Measurements from ENCODE around the gene DNAJC18. TPM values are rescaled to one million over a fixed set of nuclear protein-coding genes. Genes with fewer than 3 reads are reported as not detected.
A peak's percentile ranks its signal among the peaks of the same experiment; 100 is the strongest.
"Not testable (repeated sequence)": the region's sequence is repeated elsewhere in the genome, so short reads cannot be mapped to it uniquely, and the experiment has no call there.

The DNAJC18 gene
- total RNA-seq, 1 donor from 2014 or later: 46.6 TPM

DNA sequence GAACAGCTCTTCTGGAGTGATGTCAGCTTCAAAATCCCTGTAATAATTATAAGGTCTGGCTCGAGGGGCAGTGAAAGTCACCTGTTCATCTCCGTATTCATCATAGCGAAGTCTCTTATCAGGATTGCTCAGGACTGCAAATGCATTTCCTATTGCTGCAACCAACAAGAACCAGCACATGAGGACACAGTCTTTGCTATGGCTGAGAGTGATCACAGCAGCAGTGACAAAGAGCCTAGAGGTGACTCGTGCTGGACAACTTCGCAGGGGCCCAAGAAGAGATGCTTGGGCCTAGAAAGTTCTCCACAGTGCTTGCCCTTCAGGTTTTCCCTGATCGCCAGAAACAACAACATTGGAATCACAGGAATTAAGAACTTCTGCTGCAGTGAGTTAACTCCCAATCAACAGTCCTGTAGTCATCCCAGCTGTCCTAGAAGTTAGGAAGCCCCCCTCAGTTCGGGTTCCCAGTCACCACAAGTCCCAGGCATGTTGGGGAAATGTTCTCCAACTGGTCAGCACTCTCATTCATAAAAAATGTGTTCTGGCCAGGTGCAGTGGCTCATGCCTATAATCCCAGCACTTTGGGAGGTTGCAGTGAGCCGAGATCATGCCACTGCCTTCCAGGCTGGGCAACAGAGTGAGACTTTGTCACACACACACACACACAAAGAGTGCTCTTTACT, 13.0 kb downstream of the DNAJC18 start:
- no peak for DNase-seq

DNA sequence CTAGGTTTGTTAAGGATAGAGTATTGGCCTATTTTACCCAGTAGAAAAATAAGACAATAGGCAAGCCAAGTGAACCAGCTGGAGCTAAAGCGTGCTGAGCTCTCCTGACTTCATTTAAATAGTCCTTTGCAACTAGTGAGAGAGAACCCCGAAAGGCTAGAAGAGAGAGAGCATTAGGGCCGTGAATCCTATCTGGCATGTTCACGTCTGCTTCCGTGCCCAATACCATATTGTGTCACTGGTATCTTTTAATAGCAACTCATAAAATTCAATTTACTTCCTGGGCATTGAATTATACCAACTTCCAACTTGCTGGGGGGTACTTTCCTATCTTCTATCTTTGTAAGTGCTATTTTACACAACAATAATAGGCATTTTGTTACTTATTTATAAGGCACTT, 13.8 kb downstream of the DNAJC18 start:
- DNase-seq: no peak

DNA sequence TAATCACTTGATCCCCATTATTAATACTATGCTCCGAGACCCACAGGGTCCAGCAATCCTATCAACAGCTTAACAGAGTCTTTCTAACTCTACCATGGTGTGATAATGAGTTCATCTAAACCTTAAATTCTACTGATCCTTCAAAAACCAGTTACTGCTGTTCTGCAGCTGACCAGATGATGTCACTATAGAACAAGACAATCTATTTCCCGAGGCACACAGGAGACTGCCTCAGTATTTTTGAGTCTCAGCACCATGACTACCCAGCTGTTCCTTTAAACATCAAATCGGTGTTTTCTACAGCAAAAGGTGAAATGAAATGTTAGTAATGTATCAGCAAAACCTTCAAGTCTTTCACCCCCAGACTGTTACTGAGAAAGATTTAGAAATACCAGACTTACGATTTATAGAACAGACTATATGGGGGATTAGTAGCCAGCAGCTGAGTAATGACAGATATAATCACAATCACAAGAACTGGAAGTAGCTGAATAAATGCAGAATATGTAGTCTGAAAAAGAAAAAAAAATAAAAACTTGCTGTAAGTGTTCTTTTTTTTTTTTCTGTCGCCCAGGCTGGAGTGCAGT, 16.9 kb downstream of the DNAJC18 start:
- peak; percentile 5 for DNase-seq

DNA sequence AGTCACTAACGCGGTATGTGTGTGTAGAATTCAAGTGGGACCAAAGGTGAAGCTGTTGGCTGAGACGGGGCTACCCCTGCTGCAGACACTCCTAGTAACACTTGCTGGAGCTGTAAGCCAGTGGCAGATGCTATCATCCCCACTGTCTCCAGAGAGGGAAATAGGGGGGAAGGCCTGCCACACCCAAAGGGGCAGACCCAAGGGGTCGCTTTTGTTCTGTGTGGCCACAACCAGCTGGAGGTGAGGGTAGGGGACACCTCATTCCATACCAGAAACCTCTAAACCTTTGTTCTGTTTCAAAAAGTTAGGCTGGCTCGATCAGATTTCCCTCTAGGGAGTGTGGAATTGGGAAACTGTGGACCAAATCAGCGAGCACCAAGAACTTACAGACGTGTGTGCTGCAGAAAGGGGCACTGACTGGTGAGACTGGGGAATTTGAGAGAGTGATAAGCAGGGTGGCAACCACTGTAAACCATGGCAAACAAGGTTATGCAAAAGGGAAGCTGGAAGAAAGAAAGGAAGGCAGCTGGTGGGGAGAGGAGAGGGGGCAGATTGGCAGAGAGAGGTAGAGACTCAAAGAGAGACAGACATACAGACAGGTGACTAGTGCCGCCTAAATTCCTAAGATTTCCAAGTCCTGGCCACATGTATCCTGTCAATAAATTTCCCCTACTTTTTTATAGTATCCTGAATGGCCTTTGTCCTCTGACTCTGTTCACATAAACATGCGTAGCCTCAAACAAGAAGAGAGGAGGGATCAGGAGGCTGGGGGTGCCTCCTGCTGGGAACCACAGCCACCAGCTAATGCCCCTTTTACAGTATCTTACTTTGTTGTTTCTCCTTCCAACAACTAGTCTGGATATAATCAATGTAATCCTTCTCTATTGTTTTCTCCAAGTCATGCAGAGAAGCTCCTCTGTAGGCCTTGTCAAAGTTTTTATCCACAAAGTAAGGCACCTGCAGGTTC, 19.8 kb downstream of the DNAJC18 start:
- no peak for DNase-seq

DNA sequence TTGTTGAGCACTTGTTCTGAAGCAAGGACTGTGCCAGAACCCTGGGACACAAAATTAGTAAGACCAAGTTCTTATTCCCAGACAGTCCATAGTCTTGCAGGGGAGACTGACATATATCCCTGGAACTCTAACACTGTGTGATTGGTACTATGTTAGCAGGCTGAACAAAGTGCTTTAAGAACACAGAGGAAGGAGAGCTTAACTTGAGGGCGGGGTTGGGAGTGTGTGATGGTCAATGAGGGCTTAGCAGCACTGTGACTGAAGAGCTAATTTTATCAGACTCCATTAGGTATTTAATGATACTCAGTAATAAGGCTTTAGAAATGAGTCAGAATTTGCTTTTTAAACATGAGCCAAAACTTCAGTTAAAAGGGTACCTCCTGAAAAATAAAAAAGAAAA, 20.5 kb downstream of the DNAJC18 start:
- DNase-seq: no peak

DNA sequence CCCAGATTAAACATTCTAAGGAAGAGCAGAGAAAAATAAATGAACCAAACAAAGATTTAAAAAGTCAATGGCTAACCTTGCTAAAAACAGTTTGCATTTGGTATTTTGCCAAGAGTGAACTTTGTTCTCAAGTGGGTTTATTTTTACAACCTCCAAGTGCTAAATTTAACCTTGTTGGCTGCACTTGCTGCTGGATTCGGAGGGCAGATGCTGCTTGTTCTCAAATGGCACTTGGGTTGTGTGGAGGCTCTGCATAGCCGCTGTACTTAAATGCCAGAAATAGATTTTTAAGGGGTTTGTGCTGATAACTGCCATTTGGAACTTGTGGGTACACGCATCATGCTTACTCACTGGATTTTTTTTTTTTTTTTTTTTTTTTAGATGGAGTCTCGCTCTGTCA, 22.1 kb downstream of the DNAJC18 start:
- DNase-seq: no peak

DNA sequence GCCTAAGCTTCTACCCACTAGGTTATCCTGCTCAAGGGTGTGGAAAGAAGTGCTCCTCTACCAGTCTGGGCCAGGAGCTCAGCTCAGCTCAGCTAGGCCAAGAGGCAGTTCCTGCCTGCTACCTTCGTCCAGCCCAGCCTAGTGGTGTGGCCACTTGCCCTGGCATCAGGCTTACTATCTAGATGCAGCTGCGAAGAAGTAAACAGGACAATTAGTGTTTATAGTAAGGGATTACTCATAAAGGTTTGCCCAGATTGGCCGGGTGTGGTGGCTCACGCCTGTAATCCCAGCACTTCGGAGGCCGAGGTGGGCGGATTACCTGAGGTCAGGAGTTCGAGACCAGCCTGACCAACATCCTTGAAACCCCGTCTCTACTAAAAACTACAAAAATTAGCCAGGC, 22.7 kb downstream of the DNAJC18 start:
- DNase-seq: no peak

DNA sequence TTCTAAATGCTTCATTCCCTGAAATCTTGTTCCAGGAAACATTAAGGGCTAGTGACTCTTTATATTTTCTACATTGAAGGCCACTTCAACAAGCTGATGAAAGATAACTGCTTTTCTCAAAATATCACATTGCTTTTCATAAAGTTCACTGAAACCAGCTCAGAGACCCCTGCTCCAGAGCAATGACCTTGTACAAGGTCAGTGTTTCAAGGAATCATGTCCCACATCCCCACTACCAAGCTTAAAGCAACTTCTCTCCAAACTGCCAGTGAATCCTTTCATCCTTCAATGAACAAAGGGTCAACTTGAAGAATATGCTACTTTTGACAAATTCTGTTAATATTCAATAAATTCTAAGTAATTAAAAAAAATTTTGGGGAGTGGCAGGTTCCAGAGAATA, 23.5 kb downstream of the DNAJC18 start:
- no peak for DNase-seq

DNA sequence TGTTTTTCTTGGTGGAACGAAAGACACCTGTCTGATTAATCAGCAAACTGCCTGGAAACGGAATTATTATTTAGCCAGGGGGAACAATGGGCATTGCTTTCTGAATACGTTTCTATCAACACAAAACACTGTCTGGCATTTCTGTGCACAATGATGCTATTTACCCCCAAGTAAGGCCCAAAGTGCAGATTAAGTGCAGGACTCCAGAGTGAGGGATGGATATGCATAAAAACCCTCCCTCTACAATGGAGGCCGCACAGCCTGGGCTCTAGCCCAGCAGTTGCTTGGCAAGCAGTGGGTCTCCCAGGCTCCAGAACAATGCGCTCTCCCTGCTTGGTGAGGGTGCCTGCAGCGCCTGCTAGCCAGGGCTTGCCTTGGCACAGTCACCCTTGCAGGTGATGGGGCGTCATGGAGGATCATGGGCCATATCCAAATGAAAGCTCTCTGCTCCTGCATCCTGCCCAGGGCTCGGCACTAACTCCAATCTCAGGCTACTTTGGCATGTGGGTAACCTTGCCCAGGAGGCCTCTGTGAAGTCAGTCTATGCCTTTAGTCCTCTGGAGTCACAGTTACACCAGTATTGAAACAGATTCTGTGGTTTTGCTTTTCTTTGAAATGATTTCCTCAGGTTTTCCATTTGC, 24.0 kb downstream of the DNAJC18 start:
- DNase-seq: peak; percentile 72

DNA sequence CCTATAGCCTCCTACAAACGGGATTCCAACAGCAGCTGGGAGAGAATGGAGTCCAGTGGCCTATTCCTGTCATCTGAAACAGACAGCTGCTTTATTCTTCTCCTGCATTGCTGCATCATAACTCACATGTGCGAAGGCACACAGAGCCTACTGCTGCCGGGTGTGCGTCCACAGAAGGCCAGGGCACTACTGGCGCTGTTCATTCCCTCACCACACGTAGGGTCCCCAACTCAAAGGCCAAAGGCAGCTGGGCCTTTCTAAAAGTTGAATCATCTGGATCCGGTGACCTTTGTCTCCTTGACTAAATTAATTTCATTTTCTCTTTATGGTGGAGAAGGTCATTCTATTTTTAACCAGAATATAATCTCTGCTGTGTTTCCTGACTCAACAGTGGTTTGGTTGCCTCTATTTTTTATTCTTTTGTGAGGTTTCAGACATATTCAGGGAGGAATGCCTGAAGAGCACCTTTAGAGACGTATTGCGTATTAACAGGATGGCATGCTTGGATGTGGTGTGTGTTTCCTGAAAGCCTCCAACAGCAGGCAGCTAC, 24.7 kb downstream of the DNAJC18 start:
- DNase-seq: peak; percentile 24

DNA sequence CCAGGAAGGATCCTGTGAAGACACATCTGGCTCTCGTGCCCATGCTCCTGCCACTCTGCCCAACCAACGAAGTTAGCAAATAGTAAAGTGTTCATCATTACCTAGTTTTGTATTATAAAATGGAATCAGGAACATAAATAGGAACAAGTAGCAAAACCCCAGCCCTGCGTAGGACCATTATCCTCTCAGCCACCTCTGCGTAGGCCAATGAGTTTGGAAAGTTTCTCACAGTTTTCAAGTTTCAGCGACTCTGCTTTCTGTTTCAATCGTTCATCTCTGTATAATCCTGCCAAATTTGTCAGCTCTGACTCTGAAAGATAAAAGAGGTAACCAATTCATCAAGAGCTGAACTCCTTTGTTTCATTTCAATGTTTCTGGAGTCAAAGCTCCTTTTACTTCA, 25.4 kb downstream of the DNAJC18 start:
- no peak for DNase-seq

DNA sequence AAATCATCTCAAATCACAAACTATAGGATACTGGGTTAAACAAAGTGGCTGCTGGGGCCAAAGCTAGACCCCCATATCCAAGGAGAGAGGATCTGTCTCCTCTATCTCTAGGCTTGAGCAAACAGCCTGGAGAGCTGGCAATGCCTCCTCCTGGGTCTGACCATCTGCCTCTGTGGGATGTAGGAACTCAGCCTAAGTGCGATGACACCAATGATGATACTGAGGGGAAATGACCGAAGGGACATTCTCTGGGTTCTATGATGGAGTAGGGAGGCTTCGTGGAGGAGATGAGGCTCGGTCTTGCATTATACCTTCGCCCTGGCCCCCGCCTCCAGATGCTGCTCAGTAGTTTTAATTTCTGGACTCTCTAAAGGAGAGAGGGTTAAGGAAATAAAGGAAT, 26.2 kb downstream of the DNAJC18 start:
- no peak for DNase-seq

DNA sequence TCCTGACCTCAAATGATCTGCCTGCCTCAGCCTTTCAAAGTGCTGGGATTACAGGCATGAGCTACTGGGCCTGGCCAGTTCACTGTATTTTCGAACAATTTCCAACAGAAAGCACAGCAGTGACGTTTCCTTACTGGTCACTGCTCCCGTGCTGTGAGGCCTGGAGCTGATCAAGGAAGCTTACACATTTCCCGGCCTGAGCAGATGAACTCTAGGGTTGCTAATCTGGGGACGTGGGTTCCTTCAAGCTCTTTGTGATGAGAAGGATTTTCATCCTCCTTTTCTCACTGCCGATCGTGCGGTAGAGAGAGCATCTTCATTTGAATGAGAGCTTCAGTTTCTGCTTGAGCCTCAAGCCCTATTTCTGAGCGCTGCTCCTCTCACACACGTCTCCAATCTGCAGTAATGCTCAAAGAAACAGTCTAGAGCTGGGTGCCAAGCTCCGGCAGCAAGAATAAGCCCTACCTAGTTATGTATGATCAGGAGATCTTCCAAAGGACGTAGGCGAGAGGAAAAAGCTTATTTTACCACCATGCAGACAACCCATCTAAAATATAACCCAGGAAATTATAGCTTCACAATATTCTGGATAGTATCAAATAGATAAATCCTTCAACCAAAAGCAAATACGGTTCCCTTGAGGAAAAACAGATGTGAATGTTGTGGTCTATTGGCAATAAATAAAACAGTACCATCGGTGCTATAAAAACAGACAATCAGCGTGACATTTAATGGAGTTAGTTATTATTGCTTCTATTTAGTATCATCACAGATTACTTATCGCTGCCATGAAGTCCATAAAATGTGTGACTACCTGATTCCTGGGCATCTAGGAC, 28.1 kb downstream of the DNAJC18 start:
- no peak for DNase-seq

DNA sequence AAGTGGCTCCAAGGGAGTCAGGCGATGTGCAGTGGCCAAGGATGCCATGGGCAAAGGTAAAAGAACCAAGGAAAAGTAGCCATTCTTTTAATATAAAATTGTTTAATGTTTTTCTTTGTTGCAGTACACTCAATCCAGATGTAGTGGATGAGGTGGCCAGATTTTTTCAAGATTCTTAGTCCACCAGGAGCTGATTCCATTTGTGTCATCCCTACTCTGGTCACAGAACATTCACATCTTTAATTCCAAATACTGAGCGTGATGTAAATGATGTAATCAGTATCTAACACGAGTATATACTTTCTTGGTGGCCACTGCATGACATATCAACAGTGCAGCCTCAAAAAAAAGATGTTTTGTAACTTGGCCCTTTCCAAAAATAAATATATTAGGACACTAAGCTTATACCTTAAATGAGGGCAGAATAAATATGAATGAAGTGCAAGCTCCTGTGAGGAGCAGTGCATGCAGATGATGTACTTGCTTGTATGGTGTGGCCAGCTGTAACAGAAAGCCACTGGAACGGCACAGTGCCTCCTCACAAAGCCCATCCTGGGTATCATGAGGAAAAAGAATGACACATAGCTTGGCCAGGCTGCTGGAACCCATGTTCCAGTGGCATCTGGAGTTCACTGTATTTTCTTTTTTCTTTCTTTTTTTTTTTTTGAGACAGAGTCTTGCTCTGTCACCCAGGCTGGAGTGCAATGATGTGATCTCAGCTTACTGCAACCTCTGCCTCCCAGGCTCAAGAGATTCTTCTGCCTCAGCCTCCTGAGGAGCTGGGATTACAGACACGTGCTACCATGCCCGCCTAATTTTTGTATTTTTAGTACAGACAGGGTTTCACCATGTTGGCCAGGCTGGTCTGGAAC, 29.0 kb downstream of the DNAJC18 start:
- no peak for DNase-seq

DNA sequence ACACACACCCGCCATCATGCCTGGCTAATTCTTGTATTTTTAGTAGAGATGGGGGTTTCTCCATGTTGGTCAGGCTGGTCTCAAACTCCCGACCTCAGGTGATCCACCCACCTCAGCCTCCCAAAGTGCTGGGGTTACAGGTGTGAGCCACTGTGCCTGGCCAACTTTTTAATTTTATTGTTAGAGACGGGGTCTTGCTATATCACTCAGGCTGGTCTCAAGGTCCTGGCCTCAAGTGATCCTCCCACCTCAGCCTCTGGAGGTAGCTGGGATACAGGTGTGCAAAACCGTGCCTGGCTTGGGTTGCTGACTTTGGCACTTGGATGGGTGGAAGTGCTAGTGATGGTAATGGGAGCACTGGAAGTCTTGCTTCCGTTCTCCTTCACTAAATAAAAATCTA, 30.2 kb downstream of the DNAJC18 start:
- not testable (repeated sequence) for DNase-seq

DNA sequence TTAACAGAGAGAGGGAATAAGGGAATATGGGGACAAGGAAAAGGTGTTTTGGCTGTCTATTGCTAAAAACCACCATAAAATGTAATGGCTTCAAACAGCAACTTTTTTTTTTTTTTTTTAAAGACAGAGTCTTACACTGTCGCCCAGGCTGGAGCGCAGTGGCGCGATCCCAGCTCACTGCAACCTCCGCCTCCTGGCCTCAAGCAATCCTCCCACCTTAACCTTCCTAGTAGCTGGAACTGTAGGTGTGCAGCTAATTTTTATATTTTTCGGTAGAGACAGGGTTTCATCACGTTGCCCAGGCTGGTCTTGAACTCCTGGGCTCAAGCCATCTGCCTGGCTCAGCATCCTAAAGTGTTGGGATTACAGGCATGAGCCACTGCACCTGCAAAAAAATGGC, 31.1 kb downstream of the DNAJC18 start:
- DNase-seq: no peak

DNA sequence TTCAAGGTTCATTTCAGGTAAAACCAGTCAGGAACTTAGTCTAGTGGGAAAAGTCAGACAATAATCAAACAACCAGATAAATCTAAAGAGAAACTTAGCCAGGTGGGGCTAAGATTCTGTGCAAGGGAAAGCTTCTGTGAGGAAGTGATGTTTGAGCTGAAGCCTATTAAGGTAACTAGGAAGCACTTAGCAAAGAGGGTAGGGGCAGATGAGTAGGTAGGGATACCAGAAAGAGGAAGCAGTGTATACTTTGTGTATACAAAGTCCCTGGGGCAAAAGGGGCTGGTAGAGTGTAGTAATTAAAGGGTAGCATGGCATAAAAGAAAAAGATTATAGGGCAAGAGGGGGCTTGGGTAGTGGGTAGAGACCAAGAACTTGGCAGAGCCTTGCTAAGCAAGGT, 31.8 kb downstream of the DNAJC18 start:
- no peak for DNase-seq

DNA sequence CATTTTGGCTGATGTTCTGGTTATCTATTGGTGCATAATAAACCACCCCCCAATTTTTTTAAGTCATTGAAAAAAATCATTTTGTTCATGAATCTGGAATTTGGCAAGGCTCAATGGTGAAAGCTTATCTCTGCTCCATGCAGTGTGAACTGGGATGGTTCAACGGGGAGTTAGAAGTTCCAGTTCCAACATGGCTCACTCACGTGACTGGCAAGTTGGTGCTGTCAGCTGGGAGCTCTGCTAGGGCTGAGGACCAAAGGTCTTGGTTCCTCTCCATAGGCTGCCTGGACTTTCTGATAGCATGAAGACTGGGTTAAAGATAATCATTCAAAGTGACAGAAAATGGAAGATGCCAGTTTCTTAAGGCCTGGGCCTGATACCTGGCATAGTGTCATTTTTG, 32.4 kb downstream of the DNAJC18 start:
- no peak for DNase-seq

DNA sequence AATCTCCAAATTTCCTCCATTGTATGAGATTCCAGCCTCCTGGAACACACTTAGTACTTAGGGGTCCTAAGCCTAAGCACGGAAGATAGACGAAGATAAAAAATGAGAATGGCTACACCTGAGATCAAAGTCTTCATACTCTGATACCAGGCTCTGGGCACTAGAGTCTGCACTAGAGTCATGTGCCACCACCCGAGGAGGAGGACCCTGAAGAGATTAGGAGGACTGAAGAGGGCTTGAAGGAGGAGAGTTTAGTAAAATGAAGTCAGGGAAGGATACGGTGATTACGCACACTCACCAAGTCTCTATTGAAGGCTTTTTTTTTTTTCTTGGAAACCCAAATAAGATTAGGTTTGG, 34.9 kb downstream of the DNAJC18 start:
- DNase-seq: no peak

DNA sequence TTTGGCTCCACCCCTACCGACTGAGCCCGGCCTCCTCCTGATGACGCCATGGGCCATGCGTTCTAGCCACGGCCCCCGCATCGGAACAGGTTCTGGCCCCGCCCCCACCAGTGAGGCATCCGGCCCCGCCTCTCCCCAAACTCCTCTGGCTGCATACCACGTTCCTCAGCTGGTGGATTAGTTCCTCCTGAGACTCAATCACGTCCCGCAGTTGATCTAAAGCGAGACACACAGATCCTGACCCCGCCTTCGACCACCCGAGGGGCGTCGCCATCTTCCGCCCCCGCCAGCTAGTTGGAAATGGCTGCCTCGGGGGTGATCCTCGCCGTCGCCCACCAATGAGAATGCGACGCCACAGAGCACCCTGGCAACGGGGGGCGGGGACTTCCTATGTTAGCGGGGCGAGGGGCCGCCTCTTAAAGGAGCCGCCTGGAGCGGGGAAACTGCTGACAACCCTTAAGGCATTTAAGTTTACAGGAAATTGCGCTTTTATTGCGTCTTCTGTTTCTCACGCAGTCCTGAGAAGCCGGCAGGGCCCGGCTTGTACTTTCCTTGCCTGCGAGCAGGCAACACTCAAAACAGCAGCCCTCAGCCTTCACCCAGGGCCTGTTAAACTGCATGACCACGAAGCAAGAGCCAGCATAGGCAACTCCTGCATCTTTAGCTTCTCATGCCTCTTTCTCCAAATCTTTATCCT, 35.4 kb downstream of the DNAJC18 start, which contains the start of gene SPATA24:
SPATA24 (minus strand) TSS at position 303 of the 697 bp plus-strand sequence; CDS start at position 274, 29 bp downstream.
- peak; percentile 98 for DNase-seq

Measured in occipital lobe (tissue), 2 donors.